Measurements from ENCODE around the gene RPL7A.
"Not testable (repeated sequence)": the region's sequence is repeated elsewhere in the genome, so short reads cannot be mapped to it uniquely, and the experiment has no call there.

RPL7A gene

DNA sequence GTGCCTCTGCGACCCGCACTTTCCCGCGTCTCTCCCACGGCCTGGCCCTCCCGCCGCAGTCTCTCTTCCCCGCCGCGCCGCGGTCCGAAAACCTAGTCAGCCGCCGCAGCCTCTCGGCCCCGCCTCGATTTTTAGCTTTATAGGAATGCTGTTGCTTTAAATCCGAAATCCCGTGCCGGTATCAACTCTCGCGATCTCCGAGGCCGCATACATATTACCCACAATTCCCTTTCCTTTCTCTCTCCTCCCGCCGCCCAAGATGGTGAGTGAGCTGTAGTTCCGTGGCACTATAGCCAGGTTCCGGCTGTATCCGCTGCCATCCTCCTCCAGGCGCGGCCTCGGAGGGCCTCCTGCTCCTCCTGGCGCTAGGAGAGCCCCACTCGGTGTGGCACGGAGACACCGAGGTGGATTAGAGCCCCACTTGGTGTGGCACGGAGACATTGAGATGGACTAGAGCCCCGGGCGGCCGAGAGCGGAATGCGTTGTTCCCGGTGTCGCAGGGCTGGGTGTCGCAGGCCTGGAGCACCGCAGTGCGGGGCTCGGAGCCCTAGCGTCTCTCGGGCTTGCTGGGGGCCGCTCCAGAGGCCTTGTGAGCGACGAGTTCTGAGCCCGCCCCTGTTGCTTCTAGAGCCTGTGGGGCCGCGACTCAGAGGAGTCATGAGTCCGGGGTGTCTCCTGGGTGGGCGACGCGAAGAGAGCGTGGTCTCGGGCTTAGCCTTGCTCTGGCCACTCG, at the start of gene RPL7A, which contains the start of gene MED22:
Gene RPL7A (plus strand): TSS at position 234 of the 733 bp plus-strand sequence. CDS start 26 bp downstream, at position 260.
Gene MED22 (minus strand): TSS at position 147 of the 733 bp plus-strand sequence. CDS start 1,469 bp downstream, outside the sequence.
- Histone ChIP-seq H3K36me3 (ENCODE audit: control insufficient read depth, insufficient read depth, low read length) (peaks cover 44% of the 10 kb centered on the region), H3K27me3 (replicated peaks; ENCODE audit: control insufficient read depth, insufficient read depth, low read length) (no peaks in the 10 kb centered on the region), H3K4me3 (replicated peaks; ENCODE audit: low read depth, low read length) (peak within 1 kb of the TSS; percentile 99)
- TF ChIP-seq, protein P1, sequence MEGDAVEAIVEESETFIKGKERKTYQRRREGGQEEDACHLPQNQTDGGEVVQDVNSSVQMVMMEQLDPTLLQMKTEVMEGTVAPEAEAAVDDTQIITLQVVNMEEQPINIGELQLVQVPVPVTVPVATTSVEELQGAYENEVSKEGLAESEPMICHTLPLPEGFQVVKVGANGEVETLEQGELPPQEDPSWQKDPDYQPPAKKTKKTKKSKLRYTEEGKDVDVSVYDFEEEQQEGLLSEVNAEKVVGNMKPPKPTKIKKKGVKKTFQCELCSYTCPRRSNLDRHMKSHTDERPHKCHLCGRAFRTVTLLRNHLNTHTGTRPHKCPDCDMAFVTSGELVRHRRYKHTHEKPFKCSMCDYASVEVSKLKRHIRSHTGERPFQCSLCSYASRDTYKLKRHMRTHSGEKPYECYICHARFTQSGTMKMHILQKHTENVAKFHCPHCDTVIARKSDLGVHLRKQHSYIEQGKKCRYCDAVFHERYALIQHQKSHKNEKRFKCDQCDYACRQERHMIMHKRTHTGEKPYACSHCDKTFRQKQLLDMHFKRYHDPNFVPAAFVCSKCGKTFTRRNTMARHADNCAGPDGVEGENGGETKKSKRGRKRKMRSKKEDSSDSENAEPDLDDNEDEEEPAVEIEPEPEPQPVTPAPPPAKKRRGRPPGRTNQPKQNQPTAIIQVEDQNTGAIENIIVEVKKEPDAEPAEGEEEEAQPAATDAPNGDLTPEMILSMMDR (IDR thresholded peaks at IDR 0.05; ENCODE audit: insufficient read depth, low read length, poor library complexity, severe bottlenecking): no peak
- peak; percentile 86 for DNase-seq (ENCODE audit: extremely low read depth, insufficient read length)

GRCh38 chr9:133299996-133300395, 48.0 kb upstream of the RPL7A start:
- DNase-seq (ENCODE audit: extremely low read depth, insufficient read length); H3K4me3 ChIP-seq (replicated peaks; ENCODE audit: low read depth, low read length); H3K27me3 ChIP-seq (replicated peaks; ENCODE audit: control insufficient read depth, insufficient read depth, low read length); H3K36me3 ChIP-seq (ENCODE audit: control insufficient read depth, insufficient read depth, low read length): not testable (repeated sequence)

GRCh38 chr9:133301253-133302230, 46.5 kb upstream of the RPL7A start:
- H3K27me3 ChIP-seq (replicated peaks; ENCODE audit: control insufficient read depth, insufficient read depth, low read length): no peaks in the 10 kb centered on the region
- DNase-seq (ENCODE audit: extremely low read depth, insufficient read length): no peak

GRCh38 chr9:133303266-133304157, 44.5 kb upstream of the RPL7A start:
- Histone ChIP-seq H3K36me3 (ENCODE audit: control insufficient read depth, insufficient read depth, low read length) (no peaks in the 10 kb centered on the region), H3K4me3 (replicated peaks; ENCODE audit: low read depth, low read length) (no peak overlapping the region), H3K27me3 (replicated peaks; ENCODE audit: control insufficient read depth, insufficient read depth, low read length) (no peaks in the 10 kb centered on the region)
- TF ChIP-seq, protein P1 (IDR thresholded peaks at IDR 0.05; ENCODE audit: insufficient read depth, low read length, poor library complexity, severe bottlenecking): no peak
- no peak for DNase-seq (ENCODE audit: extremely low read depth, insufficient read length)

More at GRCh38 chr9:133301253-133302230, 46.5 kb upstream of the RPL7A start:
- Histone ChIP-seq H3K4me3 (replicated peaks; ENCODE audit: low read depth, low read length) (no peak overlapping the region), H3K36me3 (ENCODE audit: control insufficient read depth, insufficient read depth, low read length) (no peaks in the 10 kb centered on the region)
- TF ChIP-seq, protein P1 (IDR thresholded peaks at IDR 0.05; ENCODE audit: insufficient read depth, low read length, poor library complexity, severe bottlenecking): no peak

GRCh38 chr9:133304158-133304470, 43.9 kb upstream of the RPL7A start:
- Histone ChIP-seq H3K4me3 (replicated peaks; ENCODE audit: low read depth, low read length) (no peak overlapping the region), H3K36me3 (ENCODE audit: control insufficient read depth, insufficient read depth, low read length) (no peaks in the 10 kb centered on the region), H3K27me3 (replicated peaks; ENCODE audit: control insufficient read depth, insufficient read depth, low read length) (no peaks in the 10 kb centered on the region)
- DNase-seq (ENCODE audit: extremely low read depth, insufficient read length): no peak
- TF ChIP-seq, protein P1 (IDR thresholded peaks at IDR 0.05; ENCODE audit: insufficient read depth, low read length, poor library complexity, severe bottlenecking): no peak
